ENCODE data around the gene APOA5.
"Not testable (repeated sequence)": the region's sequence is repeated elsewhere in the genome, so short reads cannot be mapped to it uniquely, and the experiment has no call there.

Gene APOA5

GRCh38 chr11:116773203-116774097, 18.2 kb downstream of the APOA5 start:
- no peak for DNase-seq (ENCODE audit: low read depth)
- TF ChIP-seq CTCF (conservative IDR thresholded peaks at IDR 0.05; ENCODE audit: control insufficient read depth, insufficient read depth, low read depth, low read length), result no peak
- H3K4me3 ChIP-seq (ENCODE audit: control insufficient read depth, low read depth, low read length), result peak overlapping the region; percentile 62

- peak within 1 kb of the TSS; percentile 62 for H3K4me3 ChIP-seq (ENCODE audit: control insufficient read depth, low read depth, low read length)
- peak; percentile 70 for DNase-seq (ENCODE audit: low read depth)
- no peak for TF ChIP-seq CTCF (conservative IDR thresholded peaks at IDR 0.05; ENCODE audit: control insufficient read depth, insufficient read depth, low read depth, low read length)
Observed at GRCh38 chr11:116772443-116773202, 19.1 kb downstream of the APOA5 start, which contains the start of gene BUD13. TSS of gene BUD13 (minus strand) at chr11:116772987. CDS start at chr11:116772964, 23 bp downstream.

GRCh38 chr11:116771935-116772334, 19.7 kb downstream of the APOA5 start:
- TF ChIP-seq CTCF (conservative IDR thresholded peaks at IDR 0.05; ENCODE audit: control insufficient read depth, insufficient read depth, low read depth, low read length), result no peak
- DNase-seq (ENCODE audit: low read depth), result no peak
- H3K4me3 ChIP-seq (ENCODE audit: control insufficient read depth, low read depth, low read length), result peak overlapping the region; percentile 62

- no peak for DNase-seq (ENCODE audit: low read depth)
- TF ChIP-seq CTCF (conservative IDR thresholded peaks at IDR 0.05; ENCODE audit: control insufficient read depth, insufficient read depth, low read depth, low read length), result no peak
Observed at GRCh38 chr11:116762132-116762531, 29.5 kb downstream of the APOA5 start.

GRCh38 chr11:116756044-116756443, 35.6 kb downstream of the APOA5 start:
- not testable (repeated sequence) for DNase-seq (ENCODE audit: low read depth); H3K4me3 ChIP-seq (ENCODE audit: control insufficient read depth, low read depth, low read length)

More at GRCh38 chr11:116762132-116762531, 29.5 kb downstream of the APOA5 start:
- no peak overlapping the region for H3K4me3 ChIP-seq (ENCODE audit: control insufficient read depth, low read depth, low read length)

DNA sequence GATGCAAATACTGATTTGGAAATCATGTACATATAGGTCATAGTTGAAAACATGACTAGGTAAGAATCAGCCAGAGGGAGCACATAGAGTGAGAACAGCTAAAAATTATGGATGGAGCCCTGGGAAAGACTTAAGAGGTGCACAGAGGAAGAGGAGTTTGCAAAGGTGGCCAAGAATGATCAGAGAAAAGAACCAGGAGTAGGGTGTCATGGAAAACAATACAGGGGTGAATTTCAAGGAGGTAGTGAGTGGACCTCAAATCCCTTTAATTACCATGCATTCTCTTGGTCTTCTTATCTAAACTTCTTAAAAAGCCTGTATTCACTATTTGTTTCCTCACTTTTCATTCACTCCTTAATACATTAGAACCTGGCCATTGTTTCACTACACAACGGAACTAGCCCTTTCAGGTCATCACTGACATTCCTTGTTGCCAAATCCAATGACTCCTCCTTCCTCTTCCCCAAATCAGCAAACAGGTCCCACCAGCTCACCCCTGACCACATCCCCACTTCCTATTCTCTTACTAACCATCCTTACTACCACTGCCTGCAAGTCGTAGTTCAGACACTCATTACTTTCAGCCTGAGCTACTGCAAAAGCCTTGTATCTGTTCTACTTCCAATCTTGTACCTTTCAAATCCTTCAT, 41.5 kb downstream of the APOA5 start:
- no peak for TF ChIP-seq CTCF (conservative IDR thresholded peaks at IDR 0.05; ENCODE audit: control insufficient read depth, insufficient read depth, low read depth, low read length)
- H3K4me3 ChIP-seq (ENCODE audit: control insufficient read depth, low read depth, low read length), result no peak overlapping the region
- DNase-seq (ENCODE audit: low read depth), result no peak
